Astrocyte (in vitro differentiated cells and primary cell): Measurements from ENCODE around the gene SPNS2. TPM values are rescaled to one million over a fixed set of nuclear protein-coding genes. Genes with fewer than 3 reads are reported as not detected.
A peak's percentile ranks its signal among the peaks of the same experiment; 100 is the strongest.

Experiments used
- DNase-seq: peaks from one replicate; pipeline ENCODE4 v3.0.0-alpha.2; 2010; ENCODE audit warnings: low read depth
- FAIRE-seq: peaks from 2 replicates; lab custom pipeline; 2011; peaks lifted over from hg19 to GRCh38; lab: Jason Lieb, UNC
- H2AFZ ChIP-seq: 2 replicates; pipeline ENCODE4 v1.6.0; 2012; ENCODE audit warnings: low read depth, low read length, inconsistent platforms
- H3K27ac ChIP-seq: 2 replicates; pipeline ENCODE4 v1.5.1; 2011; ENCODE audit warnings: low read depth, low read length, inconsistent platforms
- H3K27me3 ChIP-seq: 2 replicates; pipeline ENCODE4 v1.6.0; 2011; ENCODE audit warnings: low read length, inconsistent platforms; ENCODE audit not compliant: insufficient read depth
- H3K36me3 ChIP-seq: 2 replicates; pipeline ENCODE4 v1.5.1; 2011; ENCODE audit warnings: low read length, inconsistent platforms; ENCODE audit not compliant: insufficient read depth
- H3K4me1 ChIP-seq: 2 replicates; pipeline ENCODE4 v1.5.1; 2011; ENCODE audit warnings: low read length, inconsistent platforms; ENCODE audit not compliant: insufficient read depth
- H3K4me2 ChIP-seq: 2 replicates; pipeline ENCODE4 v1.6.0; 2012; ENCODE audit warnings: low read length, inconsistent platforms
- H3K4me3 ChIP-seq: 2 replicates; pipeline ENCODE4 v1.5.1; 2011; ENCODE audit warnings: low read depth, mild to moderate bottlenecking, low read length, inconsistent platforms; ENCODE audit not compliant: insufficient read depth
- H3K79me2 ChIP-seq: 2 replicates; pipeline ENCODE4 v1.6.0; 2012; ENCODE audit warnings: mild to moderate bottlenecking, low read length, inconsistent platforms; ENCODE audit not compliant: insufficient read depth
- H3K9ac ChIP-seq: 2 replicates; pipeline ENCODE4 v1.6.0; 2012; ENCODE audit warnings: mild to moderate bottlenecking, low read length, inconsistent platforms
- H3K9me3 ChIP-seq: 2 replicates; pipeline ENCODE4 v1.5.1; 2012; ENCODE audit warnings: low read depth, mild to moderate bottlenecking, low read length, inconsistent platforms; ENCODE audit not compliant: insufficient read depth
- H4K20me1 ChIP-seq: 2 replicates; pipeline ENCODE4 v1.6.0; 2012; ENCODE audit warnings: low read length, inconsistent platforms; ENCODE audit not compliant: insufficient read depth
- H3K27ac Mint-ChIP-seq: one replicate; pipeline ENCODE4 v1.8.0; 2021; ENCODE audit warnings: mild to moderate bottlenecking, mixed read lengths; ENCODE audit not compliant: unreplicated experiment
- H3K27me3 Mint-ChIP-seq: one replicate; pipeline ENCODE4 v1.8.0; 2021; ENCODE audit warnings: low read depth, mixed read lengths; ENCODE audit not compliant: unreplicated experiment
- H3K36me3 Mint-ChIP-seq: one replicate; pipeline ENCODE4 v1.8.0; 2021; ENCODE audit warnings: low read depth, mixed read lengths; ENCODE audit not compliant: unreplicated experiment
- H3K4me1 Mint-ChIP-seq: one replicate; pipeline ENCODE4 v1.8.0; 2021; ENCODE audit warnings: low read depth, mixed read lengths; ENCODE audit not compliant: unreplicated experiment
- H3K4me3 Mint-ChIP-seq: one replicate; pipeline ENCODE4 v1.8.0; 2021; ENCODE audit warnings: mild to moderate bottlenecking, moderate library complexity, mixed read lengths; ENCODE audit not compliant: unreplicated experiment
- H3K9me3 Mint-ChIP-seq: one replicate; pipeline ENCODE4 v1.8.0; 2021; ENCODE audit warnings: mild to moderate bottlenecking, mixed read lengths; ENCODE audit not compliant: unreplicated experiment
- EZH2 ChIP-seq: IDR thresholded peaks from 2 replicates; pipeline ENCODE4 v1.6.1; 2012; ENCODE audit warnings: mild to moderate bottlenecking, low read length, inconsistent platforms; ENCODE audit not compliant: insufficient read depth
- total RNA-seq: library from RNA; stranded (reverse); gene quantifications from 2 replicates; pipeline ENCODE4 v1.2.1, GENCODE V29; 2021
- TF ChIP-seq, protein P1 (sequence below): IDR thresholded peaks from 2 replicates; pipeline ENCODE4 v1.5.1; 2011; ENCODE audit warnings: low read depth, mild to moderate bottlenecking, inconsistent platforms, low read length, moderate library complexity; ENCODE audit not compliant: insufficient read depth

The SPNS2 gene
- total RNA-seq, 1 donor from 2014 or later: 4.3 TPM

DNA sequence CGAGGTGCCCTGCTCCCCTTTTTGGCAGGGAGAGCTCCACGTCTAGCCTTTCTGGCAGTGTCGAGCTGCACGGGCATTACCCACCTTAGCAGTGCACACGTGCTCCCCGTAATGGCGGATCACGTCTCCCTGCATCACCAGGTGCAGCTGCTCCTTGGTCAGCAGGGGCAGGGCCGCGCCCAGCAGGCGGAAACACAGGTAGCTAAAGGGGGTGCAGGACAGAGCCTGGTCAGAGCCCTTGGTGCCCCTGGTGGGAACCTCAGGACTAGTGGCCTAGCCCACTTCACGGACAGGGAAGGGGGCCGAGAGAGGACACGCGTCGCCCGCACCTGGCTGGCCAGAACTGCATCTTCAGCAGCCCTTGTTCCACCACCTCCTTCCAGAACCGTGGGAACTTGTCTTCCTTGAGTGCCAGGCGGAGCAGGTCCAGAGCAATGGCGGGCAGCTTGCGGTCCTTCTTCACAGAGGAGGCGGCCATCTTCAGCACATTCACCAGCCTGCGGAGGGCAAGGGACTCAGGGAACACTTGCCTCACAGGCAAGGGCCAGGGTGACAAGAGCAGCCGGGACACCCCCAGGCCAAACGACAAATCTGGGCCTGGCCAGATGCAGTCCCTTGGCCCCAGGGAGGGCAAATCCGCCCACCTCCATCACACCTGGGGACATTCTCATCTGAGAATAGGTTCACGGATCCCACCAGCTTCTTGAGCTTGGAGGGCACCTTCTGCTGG is 53.3 kb downstream of the SPNS2 start:
- H3K4me2 ChIP-seq: no peak overlapping the region
- H3K9me3 ChIP-seq: no peaks in the 10 kb centered on the region
- no peak overlapping the region for H3K4me3 ChIP-seq
- FAIRE-seq (no peak), DNase-seq (no peak)
- no peak overlapping the region for H3K27ac Mint-ChIP-seq
- no peak overlapping the region for H2AFZ ChIP-seq
- peaks cover 43% of the 10 kb centered on the region for H3K79me2 ChIP-seq
- peaks cover 23% of the 10 kb centered on the region for H3K4me1 ChIP-seq
- H3K27me3 Mint-ChIP-seq: no peaks in the 10 kb centered on the region
- no peaks in the 10 kb centered on the region for H3K9me3 Mint-ChIP-seq
- H3K4me3 Mint-ChIP-seq: no peak overlapping the region
- peaks cover 11% of the 10 kb centered on the region for H3K36me3 Mint-ChIP-seq
- no peak overlapping the region for H3K9ac ChIP-seq
- no peak for TF ChIP-seq EZH2
- TF ChIP-seq, protein P1, sequence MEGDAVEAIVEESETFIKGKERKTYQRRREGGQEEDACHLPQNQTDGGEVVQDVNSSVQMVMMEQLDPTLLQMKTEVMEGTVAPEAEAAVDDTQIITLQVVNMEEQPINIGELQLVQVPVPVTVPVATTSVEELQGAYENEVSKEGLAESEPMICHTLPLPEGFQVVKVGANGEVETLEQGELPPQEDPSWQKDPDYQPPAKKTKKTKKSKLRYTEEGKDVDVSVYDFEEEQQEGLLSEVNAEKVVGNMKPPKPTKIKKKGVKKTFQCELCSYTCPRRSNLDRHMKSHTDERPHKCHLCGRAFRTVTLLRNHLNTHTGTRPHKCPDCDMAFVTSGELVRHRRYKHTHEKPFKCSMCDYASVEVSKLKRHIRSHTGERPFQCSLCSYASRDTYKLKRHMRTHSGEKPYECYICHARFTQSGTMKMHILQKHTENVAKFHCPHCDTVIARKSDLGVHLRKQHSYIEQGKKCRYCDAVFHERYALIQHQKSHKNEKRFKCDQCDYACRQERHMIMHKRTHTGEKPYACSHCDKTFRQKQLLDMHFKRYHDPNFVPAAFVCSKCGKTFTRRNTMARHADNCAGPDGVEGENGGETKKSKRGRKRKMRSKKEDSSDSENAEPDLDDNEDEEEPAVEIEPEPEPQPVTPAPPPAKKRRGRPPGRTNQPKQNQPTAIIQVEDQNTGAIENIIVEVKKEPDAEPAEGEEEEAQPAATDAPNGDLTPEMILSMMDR: no peak
- H3K27ac ChIP-seq: no peak overlapping the region
- peaks cover 54% of the 10 kb centered on the region for H4K20me1 ChIP-seq
- H3K36me3 ChIP-seq: peaks cover 20% of the 10 kb centered on the region
- no peaks in the 10 kb centered on the region for H3K27me3 ChIP-seq
- H3K4me1 Mint-ChIP-seq: peaks cover 15% of the 10 kb centered on the region

DNA sequence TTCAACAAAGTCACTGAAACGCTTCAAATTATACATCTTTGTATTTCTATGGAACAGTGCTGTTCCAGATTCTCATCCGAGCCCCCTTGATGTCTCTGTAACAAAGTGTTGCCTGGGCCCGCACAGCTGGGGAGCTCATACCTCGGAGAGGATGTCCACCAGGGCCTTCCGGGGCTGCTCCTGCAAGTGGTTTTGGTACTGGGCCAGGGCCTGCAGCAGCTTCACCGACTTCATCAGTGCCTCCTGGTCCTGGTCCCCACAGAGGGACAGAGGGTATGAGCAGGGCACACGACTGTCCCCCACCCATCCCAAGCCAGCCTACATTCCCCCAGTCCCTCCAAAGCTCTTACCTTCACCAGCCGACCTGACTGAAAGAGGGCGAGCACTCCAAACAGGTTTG is 55.0 kb downstream of the SPNS2 start:
- Mint-ChIP-seq H3K36me3 (peaks cover 11% of the 10 kb centered on the region), H3K27me3 (no peaks in the 10 kb centered on the region), H3K9me3 (no peaks in the 10 kb centered on the region), H3K4me3 (peak overlapping the region; percentile 98), H3K4me1 (peaks cover 15% of the 10 kb centered on the region), H3K27ac (no peak overlapping the region)
- Histone ChIP-seq H3K4me2 (peak overlapping the region; percentile 98), H3K79me2 (peaks cover 43% of the 10 kb centered on the region), H3K9me3 (no peaks in the 10 kb centered on the region), H3K4me1 (peaks cover 23% of the 10 kb centered on the region), H3K4me3 (no peak overlapping the region), H3K27me3 (no peaks in the 10 kb centered on the region), H3K27ac (no peak overlapping the region), H2AFZ (no peak overlapping the region), H3K9ac (peak overlapping the region; percentile 83), H4K20me1 (peaks cover 38% of the 10 kb centered on the region), H3K36me3 (peaks cover 15% of the 10 kb centered on the region)
- no peak for TF ChIP-seq EZH2
- TF ChIP-seq, protein P1: no peak
- DNase-seq: no peak
- FAIRE-seq: no peak

DNA sequence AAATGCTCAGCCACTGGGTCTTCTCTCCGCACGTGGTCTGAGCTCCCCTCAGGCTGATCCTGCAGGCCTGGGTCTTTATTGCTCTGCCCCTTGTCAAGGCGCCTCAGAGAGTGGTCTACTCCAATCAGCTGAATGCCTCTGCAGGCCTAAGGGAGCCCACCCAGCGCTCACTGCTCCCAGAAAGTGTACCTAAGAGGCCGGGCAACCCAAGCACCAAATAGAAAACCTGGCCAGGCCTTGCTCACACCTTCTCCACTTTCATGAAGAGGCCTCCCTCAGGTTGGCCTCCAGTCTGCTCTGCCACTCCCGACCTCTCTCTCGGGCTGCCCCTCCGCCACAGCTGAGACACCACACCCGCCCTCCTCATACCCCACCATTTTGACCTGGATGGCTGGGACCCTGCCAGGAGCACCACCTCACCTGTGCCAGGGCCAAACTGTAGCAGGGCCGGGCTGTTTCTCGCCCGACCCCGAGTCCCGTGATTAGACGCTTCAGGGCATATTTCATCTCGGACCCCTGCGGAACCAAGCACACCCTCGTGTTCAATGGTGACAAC is 55.8 kb downstream of the SPNS2 start:
- DNase-seq (no peak), FAIRE-seq (no peak)
- no peak for TF ChIP-seq EZH2
- TF ChIP-seq, protein P1: no peak
- peaks cover 19% of the 10 kb centered on the region for H3K4me1 ChIP-seq
- no peaks in the 10 kb centered on the region for H3K9me3 Mint-ChIP-seq
- H3K36me3 Mint-ChIP-seq: peaks cover 11% of the 10 kb centered on the region
- H3K4me2 ChIP-seq: peak overlapping the region; percentile 98
- H3K27ac ChIP-seq: peak overlapping the region; percentile 13
- H3K4me3 Mint-ChIP-seq: peak overlapping the region; percentile 98
- H3K9me3 ChIP-seq: no peaks in the 10 kb centered on the region
- peaks cover 29% of the 10 kb centered on the region for H4K20me1 ChIP-seq
- peaks cover 15% of the 10 kb centered on the region for H3K36me3 ChIP-seq
- peak overlapping the region; percentile 86 for H3K4me3 ChIP-seq
- peak overlapping the region; percentile 83 for H3K9ac ChIP-seq
- peaks cover 43% of the 10 kb centered on the region for H3K79me2 ChIP-seq
- H3K4me1 Mint-ChIP-seq: peaks cover 12% of the 10 kb centered on the region
- H2AFZ ChIP-seq: peak overlapping the region; percentile 84
- no peaks in the 10 kb centered on the region for H3K27me3 ChIP-seq
- H3K27me3 Mint-ChIP-seq: no peaks in the 10 kb centered on the region
- H3K27ac Mint-ChIP-seq: peak overlapping the region; percentile 85
